Inflammatory macrophage treated with lipopolysaccharide for 1 hour (primary cell): Measurements from ENCODE around the gene PLAGL1.
"Not testable (repeated sequence)": the region's sequence is repeated elsewhere in the genome, so short reads cannot be mapped to it uniquely, and the experiment has no call there.

Experiments used
- DNase-seq, 2 donors: peaks; one replicate each; pipeline ENCODE4 v3.0.0-alpha.2; 2020 to 2022

PLAGL1 gene

GRCh38 chr6:144008120-144008811 is at the start of gene PLAGL1:
PLAGL1 (minus strand) TSS chr6:144008259; CDS start chr6:143948136, 60,123 bp downstream.
- peak; percentile 54 to 61 for DNase-seq

GRCh38 chr6:144055121-144055931 is 47.3 kb upstream of the PLAGL1 start:
- peak; percentile 38 to 41 for DNase-seq

GRCh38 chr6:144053601-144054000 is 45.5 kb upstream of the PLAGL1 start:
- no peak for DNase-seq

GRCh38 chr6:144052488-144052887 is 44.4 kb upstream of the PLAGL1 start:
- DNase-seq: no peak

- peak; percentile 69 to 82 for DNase-seq
These were observed 41.3 kb upstream of the PLAGL1 start for GRCh38 chr6:144049386-144049785.

GRCh38 chr6:144047688-144048087 is 39.6 kb upstream of the PLAGL1 start:
- DNase-seq: no peak

- DNase-seq: not testable (repeated sequence)
These were observed 38.6 kb upstream of the PLAGL1 start for GRCh38 chr6:144046672-144047071.

- DNase-seq: not testable (repeated sequence)
These were observed 36.9 kb upstream of the PLAGL1 start for GRCh38 chr6:144044989-144045388.

- no peak for DNase-seq
These were observed 28.8 kb upstream of the PLAGL1 start for GRCh38 chr6:144036835-144037195.

GRCh38 chr6:144036064-144036834 is 28.2 kb upstream of the PLAGL1 start:
- DNase-seq: peak; percentile 64 to 75

- DNase-seq: no peak
These were observed 27.4 kb upstream of the PLAGL1 start for GRCh38 chr6:144035416-144035815.

GRCh38 chr6:144033816-144034735 is 26.0 kb upstream of the PLAGL1 start:
- DNase-seq: no peak

GRCh38 chr6:144029452-144029851 is 21.4 kb upstream of the PLAGL1 start:
- DNase-seq: no peak

GRCh38 chr6:144027932-144028587 is 20.0 kb upstream of the PLAGL1 start:
- no peak for DNase-seq

- no peak for DNase-seq
These were observed 15.2 kb upstream of the PLAGL1 start for GRCh38 chr6:144023216-144023615.

GRCh38 chr6:144019929-144020328 is 11.9 kb upstream of the PLAGL1 start:
- no peak for DNase-seq

- DNase-seq: peak; percentile 41 to 61
These were observed 9.4 kb upstream of the PLAGL1 start for GRCh38 chr6:144017166-144018094.

- peak; percentile 62 to 94 for DNase-seq
These were observed 5.4 kb upstream of the PLAGL1 start for GRCh38 chr6:144013486-144013909.

GRCh38 chr6:144012534-144012933 is 4.5 kb upstream of the PLAGL1 start:
- DNase-seq: no peak

- DNase-seq: not testable (repeated sequence)
These were observed 1.6 kb upstream of the PLAGL1 start for GRCh38 chr6:144009628-144010027.

GRCh38 chr6:144008846-144009245 is 787 bp upstream of the PLAGL1 start:
- DNase-seq: no peak
